HEK293 (cell line): ENCODE data around the gene PSD4.

ENCODE experiments used
- CTCF ChIP-seq: fragments of 450-650 bp; formaldehyde crosslinking; IDR thresholded peaks from 2 replicates; pipeline ENCODE4 v1.5.1; 2016; ENCODE audit warnings: missing biosample characterization, missing genetic modification characterization
- PATZ1 ChIP-seq: fragments of 450-650 bp; formaldehyde crosslinking; IDR thresholded peaks from 2 replicates; pipeline ENCODE4 v1.5.1; 2016; ENCODE audit warnings: missing biosample characterization, missing genetic modification characterization
- REPIN1 ChIP-seq: fragments of 450-650 bp; formaldehyde crosslinking; IDR thresholded peaks from 2 replicates; pipeline ENCODE4 v1.5.1; 2017; ENCODE audit warnings: missing biosample characterization, missing genetic modification characterization, low read depth
- SALL2 ChIP-seq: fragments of 450-650 bp; formaldehyde crosslinking; IDR thresholded peaks from 2 replicates; pipeline ENCODE4 v1.5.0; 2017; ENCODE audit warnings: missing biosample characterization, mild to moderate bottlenecking, missing genetic modification characterization, borderline replicate concordance
- ZNF248 ChIP-seq: fragments of 450-650 bp; formaldehyde crosslinking; IDR thresholded peaks from 2 replicates; pipeline ENCODE4 v1.5.1; 2017; ENCODE audit warnings: missing biosample characterization, missing genetic modification characterization
- ZNF266 ChIP-seq: fragments of 450-650 bp; formaldehyde crosslinking; IDR thresholded peaks from 2 replicates; pipeline ENCODE4 v1.5.1; 2016; ENCODE audit warnings: missing biosample characterization, missing genetic modification characterization, low read depth
- ZNF274 ChIP-seq, 2 experiments: fragments of 200-500 bp in 1 of 2; fragments of 450-650 bp in 1 of 2; sonication (Bioruptor generic) in 1 of 2; formaldehyde crosslinking in 1 of 2; IDR thresholded peaks; 2 replicates each; pipeline versions ENCODE4 v1.5.1 to v1.6.1; 2014 to 2016; ENCODE audit warnings: borderline replicate concordance in 1 of 2, inconsistent platforms in 1 of 2, low read length in 1 of 2, missing biosample characterization in 1 of 2, missing genetic modification characterization in 1 of 2
- ZNF600 ChIP-seq: fragments of 450-650 bp; formaldehyde crosslinking; IDR thresholded peaks from 2 replicates; pipeline ENCODE4 v1.5.1; 2016; ENCODE audit warnings: missing biosample characterization, missing genetic modification characterization

GRCh38 chr2:113176696-113177355 lies 3.1 kb downstream of the PSD4 start:
- TF ChIP-seq SALL2 (tag by site-specific recombination) = no peak
- no peak for TF ChIP-seq CTCF (tag by site-specific recombination)
- no peak for TF ChIP-seq ZNF600 (tag by site-specific recombination)
- no peak for TF ChIP-seq REPIN1 (tag by site-specific recombination)
- TF ChIP-seq ZNF274 (IDR thresholded peaks at IDR 0.05; ENCODE audit: low read length) = no peak
- no peak for TF ChIP-seq ZNF274 (tag by site-specific recombination; IDR thresholded peaks at IDR 0.05; ENCODE audit: borderline replicate concordance)
- TF ChIP-seq ZNF266 (tag by site-specific recombination) = no peak
- no peak for TF ChIP-seq PATZ1 (tag by site-specific recombination)
- no peak for TF ChIP-seq ZNF248
